Activated CD8-positive, alpha-beta memory T cell treated with anti-CD3 and anti-CD28 coated beads, Interleukin-2, amount 50 U/mL, for 24 hours (primary cell): ENCODE measurements around the gene PAPSS1.
"Not testable (repeated sequence)": the region's sequence is repeated elsewhere in the genome, so short reads cannot be mapped to it uniquely, and the experiment has no call there.

Experiments
- DNase-seq: peaks from one replicate; pipeline ENCODE4 v3.0.0-alpha.2; 2020; ENCODE audit errors: extremely low read depth

PAPSS1 gene

DNA sequence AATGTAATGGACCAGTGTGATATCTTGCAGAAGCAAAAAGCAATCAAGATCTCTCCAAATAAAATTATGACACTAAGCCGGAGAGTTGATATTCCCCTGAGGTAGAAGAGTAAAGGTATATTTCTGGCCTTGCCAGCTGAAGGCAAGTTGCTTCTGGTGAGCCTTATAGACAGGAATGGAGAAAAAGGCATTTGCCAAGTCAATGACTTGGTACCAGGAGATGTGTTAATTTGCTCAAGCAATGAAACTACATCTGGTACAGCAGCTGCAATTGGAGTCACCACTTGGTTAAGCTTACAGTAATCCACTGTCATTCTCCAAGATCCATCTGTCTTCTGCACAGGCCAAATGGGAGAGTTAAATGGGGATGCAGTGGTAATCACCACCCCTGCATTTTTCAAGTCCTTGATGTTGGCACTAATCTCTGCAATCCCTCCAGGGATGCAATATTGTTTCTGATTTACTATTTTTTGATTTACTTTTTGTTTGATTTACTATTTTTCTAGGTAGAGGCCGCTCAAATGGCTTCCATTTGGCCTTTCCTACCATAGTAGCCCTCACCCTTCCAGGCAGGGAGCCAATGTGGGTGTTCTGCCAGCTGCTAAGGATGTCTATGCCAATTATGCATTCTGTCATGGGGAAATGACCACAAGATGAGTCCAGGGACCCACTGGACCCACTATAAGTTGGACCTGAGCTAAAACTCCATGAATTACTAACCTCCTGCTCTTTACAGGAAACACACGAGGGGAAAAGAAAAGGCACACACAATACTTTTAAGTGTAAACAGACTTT lies 6.3 kb upstream of the PAPSS1 start:
- DNase-seq, result not testable (repeated sequence)

DNA sequence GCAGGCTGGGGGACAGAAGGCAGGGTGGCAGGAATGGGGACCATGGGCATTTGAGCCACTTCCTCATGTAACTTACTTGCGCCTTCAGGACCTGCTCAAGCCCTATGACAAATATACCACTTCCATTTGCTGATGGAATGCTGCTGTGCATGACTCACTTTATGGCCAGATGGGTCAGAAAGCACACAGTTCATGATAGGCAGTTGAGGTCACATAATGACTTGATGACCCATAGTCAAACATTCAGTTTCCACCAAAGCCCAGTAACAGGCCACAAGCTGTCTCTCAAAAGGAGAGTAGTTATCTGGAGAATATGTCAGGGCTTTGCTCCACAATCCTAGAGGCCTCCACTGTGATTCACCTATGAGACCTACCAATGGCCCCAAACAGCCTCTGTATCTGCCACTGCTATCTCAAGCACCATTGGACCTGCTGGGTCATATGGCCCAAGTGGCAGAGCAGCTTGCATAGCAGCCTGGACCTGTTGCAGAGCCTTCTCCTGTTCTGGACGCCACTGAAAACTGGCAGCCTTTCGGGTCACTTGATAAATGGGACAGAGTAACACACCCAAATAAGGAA lies 5.3 kb upstream of the PAPSS1 start:
- DNase-seq, result no peak

DNA sequence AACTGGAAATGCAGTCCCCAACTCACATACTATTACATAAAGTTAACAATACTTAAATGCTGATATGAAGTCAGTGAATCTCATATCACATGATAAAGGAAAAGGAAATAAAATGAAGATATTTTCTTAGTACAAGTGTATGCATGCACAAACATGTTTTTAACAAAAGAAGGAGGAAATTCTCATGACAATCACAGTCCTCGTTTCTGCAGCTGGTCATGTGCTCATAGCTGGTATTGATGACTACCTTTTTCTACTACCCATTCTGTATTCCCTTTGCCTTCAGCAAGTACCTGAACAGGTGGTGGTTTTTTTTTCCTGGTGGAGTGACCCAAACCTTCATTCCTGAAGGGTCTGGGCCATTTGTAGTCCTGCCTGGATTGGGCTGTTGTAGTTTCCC lies 3.3 kb upstream of the PAPSS1 start:
- not testable (repeated sequence) for DNase-seq

DNA sequence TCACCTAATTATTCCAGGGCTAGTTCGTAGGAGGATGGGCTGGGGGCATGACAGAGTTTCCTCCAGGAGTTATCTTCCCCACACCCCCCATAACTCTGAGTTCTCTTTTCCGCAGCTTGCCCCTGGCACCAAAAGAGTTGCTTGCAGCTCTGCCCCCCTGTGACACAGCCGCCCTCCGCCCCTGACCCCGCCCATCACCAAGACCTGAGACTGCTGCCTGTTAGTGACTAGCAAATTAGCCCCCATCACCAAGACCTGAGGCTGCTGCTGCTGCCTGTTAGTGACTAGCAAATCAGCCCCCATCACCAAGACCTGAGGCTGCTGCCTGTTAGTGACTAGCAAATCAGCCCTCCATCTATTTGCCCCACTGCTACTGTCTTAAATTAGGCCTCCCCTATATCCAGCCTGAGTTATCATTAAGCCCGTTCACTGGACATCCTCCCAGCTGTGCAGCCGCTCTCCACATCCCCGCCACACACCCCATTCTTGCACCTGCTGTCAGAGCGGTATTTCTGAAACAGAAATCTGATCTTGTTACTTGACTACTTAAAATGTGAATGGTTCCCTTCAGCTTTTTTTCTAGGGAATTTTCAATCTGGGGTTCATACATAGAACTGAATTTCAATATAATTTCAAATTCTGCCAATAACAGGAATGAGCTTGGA lies 1.5 kb upstream of the PAPSS1 start:
- no peak for DNase-seq

DNA sequence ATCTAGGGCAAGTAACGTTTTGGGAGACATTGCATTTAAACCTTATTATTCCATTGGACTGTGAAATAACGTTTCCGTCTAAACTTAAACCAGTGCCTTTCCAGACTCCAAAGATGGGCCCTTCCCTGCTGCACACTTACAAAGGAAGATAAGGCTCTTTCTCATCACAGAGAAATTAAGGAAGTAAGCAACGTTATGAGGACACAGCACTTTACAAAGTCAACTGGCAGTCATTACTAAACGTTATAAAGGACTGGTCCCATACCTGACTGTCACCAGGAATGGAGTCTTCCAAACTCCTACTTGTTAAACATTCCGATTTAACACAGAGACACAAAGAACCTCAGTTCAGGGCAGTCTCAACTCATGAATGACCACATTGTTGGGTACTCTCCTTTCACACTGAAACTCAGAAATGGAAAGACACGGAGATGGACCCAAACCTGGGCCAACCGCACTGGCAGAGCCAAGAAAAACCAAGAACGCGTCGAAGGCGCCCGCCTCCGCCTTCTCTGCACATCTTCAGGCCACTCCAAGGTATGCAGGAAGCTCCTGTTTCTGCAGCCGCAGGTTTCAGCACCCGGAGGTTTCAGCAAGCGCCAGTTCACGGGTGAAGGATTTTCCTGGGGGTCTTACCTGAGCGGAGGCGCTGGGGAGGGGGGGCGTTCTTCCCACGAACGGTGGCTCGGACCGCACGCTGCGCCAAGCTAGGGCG lies 670 bp downstream of the PAPSS1 start:
- no peak for DNase-seq

DNA sequence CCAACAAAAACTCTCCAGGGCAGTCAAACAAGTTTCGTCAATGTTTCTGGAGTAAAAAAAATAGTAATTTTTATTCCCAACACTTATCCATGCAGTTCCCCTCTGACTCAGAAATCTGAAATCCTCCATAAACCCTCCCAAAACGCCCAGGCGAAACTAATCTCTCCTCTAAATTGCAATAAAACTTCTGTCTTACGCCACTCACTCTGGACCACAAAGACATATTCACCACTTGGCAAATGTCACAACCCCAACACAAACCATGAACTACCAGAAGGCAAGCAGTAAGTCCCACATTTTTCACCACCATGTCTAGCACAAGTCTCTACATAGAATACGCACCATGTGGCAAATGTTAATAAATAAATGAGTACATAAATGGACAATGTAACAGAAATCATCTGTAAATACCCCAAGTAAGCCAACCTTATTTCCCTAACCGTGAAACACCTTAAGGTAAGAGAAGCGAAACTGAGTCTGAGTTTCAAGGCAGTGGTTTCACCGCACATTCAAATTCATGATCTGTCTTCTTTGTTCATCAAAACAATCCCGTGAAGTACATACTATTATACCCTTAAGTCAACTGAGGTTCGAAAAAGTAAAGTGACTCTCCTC lies 1.6 kb downstream of the PAPSS1 start:
- no peak for DNase-seq

DNA sequence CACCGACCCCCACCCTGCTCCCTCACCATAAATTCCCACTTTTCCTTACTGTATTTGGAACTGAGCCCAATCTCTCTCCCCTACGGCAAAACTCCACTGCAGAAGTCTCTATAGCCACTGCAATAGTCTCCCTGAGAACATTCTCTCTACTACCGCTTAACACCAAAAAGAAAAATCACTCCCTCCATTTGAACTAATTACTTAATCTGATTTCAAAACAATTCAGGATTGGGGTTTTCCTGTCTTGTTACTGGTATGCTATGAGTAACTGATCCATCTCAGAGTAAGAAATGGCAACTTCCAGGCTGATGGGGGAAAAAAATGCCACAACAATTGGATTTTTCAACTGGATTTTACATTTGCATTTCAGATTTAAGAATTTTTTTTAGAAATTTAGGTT lies 5.8 kb downstream of the PAPSS1 start:
- no peak for DNase-seq

DNA sequence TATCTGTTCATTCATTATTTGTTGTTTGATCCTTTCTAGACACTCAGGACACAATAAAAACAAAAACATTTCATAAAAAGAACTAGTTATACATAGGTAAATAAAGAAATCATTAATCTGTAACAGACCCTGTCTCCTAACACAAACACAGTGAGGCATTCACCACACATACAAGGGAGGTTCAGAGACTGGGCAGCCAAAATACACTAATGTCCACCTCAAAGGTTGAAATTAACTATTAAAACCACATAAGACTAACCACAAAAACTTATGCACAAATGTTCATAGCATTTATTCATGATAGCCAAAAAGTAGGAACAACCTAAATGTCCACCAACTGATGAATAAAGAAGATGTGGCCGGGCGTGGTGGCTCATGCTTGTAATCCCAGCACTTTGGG lies 7.8 kb downstream of the PAPSS1 start:
- DNase-seq, result no peak

DNA sequence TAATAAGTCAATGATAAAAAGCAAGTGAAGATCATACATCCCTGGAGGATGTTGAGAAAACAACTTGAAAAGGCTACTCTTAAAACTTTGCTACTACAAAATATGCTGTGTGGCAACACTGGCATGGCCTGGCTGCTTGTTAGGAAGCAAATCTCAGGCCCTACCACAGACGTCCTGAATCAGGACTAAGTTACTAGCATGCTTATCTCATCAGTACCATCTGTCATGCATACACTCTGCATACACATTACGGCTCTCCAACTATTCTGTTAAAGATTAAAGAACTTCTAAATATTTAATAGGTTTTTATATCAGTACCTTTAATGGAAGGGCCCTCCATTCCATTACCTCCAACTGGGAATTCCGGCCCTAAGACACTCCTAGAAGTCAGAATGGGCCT lies 8.2 kb downstream of the PAPSS1 start:
- no peak for DNase-seq

DNA sequence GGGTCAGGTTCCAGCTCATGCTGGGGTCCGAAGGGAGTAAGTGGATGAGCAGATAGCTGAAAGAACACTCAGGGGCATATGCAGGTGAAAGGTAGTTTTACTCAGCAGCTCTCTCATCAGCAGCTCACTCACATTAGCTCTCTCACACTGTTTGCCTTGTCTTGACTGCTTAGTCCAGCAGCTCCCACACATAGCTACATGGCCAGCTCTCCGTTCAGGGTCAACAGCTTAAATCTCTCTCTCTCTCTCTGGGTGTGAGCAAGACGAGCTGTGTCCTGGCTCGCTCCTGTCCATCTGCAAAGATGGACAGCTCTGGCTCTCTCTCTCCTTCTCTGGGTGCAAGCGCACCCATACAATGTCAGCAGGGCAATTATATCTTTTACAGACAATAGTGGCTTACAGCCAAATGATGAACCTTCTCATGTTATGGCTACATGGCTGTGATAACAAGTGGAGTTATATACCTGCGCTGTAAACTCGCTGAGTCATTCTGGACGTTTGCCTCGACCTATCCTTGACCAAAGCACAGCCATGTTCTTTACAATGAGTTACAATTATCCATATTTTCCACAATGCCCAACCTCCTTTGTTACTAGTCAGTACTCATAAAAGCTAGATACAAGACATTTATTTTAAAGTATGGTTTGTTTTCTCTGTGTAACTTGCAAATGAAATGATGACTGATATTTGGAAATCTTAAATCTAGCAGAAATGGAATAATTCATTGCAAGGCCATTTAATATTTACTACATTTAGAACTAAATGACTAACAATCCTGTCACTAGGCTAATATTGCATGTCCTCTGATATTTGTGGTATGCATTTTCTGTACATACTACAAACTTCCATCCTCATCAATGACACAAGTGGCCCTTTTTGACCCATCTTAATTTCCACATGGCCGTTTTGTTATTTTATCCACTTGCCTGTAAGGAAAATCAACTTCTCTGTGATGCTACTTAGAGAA lies 9.3 kb downstream of the PAPSS1 start:
- no peak for DNase-seq

DNA sequence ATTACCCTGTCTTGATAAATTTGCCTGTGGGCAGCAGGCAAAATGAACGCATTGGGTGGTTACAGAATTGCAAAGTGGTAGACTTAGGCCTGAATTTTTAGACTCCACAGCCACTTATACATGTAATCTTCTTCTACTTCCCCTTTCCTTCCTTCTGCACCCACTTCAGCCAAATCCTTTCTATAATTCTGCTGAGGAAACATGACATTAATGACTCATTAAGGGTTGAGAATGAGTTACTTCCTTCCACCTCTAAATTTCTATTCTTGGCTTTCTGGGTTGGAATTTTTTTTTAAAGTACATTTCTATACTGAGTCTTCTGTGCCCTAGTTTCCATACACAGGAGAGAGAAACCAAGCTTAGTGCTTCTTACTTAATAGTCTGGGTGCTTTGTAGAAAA lies 10.1 kb downstream of the PAPSS1 start:
- no peak for DNase-seq

DNA sequence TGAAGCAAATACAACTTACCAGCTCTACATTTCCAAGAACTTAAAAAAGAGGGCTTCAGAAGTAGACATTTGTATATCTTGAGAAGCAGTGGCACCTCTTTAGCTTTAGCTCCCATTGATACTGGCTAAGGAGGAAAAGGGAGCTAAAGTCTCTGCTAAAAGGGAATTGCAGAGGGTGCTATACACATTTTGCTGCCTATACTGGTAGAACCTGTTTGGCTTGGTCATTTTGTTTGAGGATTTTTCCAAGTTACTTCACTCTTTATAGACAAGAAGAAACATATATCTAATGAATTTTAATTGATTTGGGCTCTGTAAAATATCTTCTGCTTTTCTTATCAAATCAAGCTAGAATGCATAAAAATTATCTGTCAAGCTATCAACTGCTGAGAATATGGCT lies 11.8 kb downstream of the PAPSS1 start:
- no peak for DNase-seq

DNA sequence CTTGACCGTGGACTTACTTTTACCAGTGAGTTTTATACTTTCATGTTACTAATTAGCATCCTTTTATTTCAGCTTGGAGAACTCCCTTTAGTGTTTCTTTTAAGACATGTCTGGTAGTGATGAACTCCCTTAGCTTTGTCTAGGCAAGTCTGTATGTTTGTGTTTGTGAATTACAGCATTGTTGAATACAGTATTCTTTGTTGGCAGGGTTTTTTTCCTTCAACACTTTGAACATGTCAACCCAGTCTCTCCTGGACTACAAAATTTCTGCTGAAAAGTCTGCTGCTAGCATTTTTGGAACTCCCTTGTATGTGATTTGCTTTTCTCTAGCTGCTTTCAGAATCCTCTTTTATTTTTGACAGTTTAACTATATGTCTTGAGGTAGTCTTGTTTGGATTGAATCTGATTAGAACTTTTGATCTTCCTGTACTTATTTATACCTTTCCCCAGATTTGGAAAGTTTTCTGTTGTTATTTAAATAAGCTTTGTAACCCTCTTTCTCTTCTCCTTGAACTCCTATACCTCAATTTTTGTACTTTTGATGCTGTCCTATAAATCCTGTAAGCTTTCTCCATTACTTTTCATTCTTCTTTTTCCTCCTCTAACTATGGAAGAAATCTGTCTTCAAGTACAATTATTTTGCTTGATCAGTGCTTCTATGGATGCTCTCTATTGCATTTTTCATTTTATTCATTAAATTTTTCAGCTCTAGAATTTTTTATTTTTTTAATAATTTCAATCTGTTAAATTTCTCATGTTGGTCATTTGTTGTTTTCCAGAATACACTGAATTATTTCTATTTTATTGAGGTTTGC lies 14.1 kb downstream of the PAPSS1 start:
- DNase-seq, result no peak

DNA sequence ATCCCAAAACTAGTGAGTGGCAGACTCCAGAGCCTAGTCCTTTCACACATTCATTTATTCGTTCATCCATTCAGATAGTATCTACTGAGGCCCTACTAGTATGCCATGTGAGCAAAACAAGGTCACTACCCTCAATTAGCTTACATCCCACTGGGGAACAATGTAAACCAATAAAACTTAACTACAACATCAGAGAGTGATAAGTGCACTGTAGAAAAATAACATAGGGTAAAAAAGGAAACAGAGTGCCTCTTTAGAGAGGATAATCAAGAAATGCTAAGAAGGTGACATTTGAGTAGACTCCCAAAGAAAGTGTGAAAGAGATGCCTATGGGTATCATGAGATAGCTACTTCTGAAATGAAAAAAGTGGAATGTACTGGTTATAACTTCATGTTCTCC lies 18.5 kb downstream of the PAPSS1 start:
- no peak for DNase-seq

DNA sequence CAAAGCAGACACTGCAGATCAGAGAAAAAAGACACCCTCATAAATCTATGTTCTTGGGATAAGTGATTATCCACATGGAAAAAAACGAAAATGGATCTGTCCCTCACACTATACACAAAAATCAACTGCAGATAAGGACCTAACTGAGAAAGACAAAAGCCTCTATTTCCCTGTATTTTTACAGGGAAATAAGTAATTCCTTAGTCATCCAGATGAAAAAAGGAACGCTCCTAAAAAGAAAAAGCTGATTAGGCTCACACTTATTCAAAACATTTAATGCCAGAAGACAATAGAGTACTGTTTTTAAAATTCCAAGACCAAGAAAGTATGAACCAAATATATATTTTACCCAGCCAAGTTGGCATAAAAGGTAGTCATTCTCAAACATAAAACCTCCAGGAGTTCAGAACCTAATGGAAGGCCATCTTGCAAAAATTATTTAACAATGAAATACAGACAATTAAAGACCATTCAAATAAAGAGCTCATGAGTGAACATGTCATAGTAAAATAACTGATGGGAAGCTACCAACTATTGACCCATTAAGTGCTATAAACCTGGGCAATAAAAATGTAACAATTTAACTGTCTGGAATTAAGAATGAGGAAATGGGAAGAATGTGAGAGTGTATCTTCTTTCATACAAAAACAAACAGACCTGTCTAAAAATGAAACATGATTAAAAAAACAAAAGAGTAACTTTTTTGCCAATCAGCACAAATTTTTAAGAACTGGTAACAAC lies 20.4 kb downstream of the PAPSS1 start:
- no peak for DNase-seq

DNA sequence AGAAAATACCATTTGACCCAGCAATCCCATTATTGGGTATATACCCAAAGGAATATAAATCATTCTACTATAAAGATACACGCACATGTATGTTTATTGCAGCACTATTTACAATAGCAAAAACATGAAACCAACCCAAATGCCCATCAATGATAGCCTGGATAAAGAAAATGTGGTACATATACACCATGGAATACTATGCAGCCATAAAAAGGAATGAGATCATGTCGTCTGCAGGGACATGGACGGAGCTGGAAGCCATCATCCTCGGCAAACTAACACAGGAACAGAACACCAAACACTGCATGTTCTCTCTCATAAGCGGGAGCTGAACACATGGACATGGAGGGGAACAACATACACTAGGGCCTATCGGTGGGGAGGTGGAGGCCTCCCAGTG lies 23.8 kb downstream of the PAPSS1 start:
- not testable (repeated sequence) for DNase-seq

DNA sequence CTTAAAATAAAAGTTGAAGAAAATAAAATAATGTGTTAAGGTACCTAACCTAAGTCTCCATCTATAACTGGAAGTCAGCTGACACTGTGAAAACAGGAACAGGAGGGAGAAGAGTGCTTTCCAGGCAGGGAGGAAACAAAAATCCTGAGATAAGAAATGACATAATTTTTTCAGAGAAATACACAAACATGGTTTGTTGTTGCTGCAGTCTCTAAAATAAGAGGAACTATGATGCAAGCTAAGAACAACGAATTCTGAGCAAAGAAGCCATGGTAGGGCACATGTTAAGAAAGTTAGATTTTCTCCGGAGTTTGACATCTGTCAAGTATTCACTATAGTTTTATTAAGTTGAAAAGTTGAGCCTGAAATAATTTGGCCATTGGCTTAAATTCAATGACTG lies 26.9 kb downstream of the PAPSS1 start:
- DNase-seq, result no peak

DNA sequence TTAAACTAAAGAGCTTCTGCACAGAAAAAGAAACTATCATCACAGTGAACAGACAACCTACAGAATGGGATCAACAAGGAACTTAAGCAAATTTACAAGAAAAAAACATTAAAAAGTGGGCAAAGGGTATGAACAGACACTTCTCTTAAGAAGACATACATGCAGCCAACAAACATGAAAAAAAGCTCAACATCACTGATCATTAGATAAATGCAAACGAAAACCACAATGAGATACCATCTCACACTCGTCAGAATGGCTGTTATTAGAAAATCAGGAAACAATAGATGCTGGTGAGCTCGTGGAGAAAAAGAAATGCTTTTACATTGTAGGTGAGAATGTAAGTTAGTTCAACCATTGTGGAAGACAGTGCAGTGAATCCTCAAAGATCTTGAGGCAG lies 27.8 kb downstream of the PAPSS1 start:
- no peak for DNase-seq

DNA sequence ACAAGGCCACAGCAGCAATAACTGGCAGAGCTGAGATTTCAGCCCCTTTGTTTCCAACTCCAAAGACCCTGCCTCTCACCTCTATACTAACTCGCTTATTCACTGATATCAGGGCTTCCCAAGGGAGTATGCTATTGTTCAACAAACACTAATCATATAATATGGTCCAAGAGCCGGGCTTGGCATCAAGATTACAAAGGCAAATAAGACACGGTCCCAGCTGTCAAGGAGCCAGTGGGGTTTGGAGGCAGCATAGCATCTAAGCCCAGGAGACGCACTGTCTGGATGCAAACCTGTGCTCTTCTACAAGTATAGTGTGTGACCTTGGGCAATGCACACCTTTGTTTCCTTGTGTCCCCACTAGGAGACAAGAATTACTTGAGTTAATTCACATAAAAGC lies 28.7 kb downstream of the PAPSS1 start:
- DNase-seq, result no peak
